BJ (cell line): Measurements from ENCODE around the gene STK11. TPM values are rescaled to one million over a fixed set of nuclear protein-coding genes. Genes with fewer than 3 reads are reported as not detected.
"Not testable (repeated sequence)": the region's sequence is repeated elsewhere in the genome, so short reads cannot be mapped to it uniquely, and the experiment has no call there.

Source experiments
- CTCF ChIA-PET: fragments of 350-600 bp; formaldehyde crosslinking; extraction: SDS; loops from one replicate; lab custom pipeline; 2021; ENCODE audit warnings: antibody characterized with exemption, inconsistent platforms; lab: Yijun Ruan, JAX
- POLR2A ChIA-PET: fragments of 300-600 bp; sonication (Branson Sonifier 250); formaldehyde crosslinking; extraction: SDS; loops from one replicate; lab custom pipeline; 2021; ENCODE audit warnings: antibody characterized with exemption; lab: Charles Lee
- DNase-seq: peaks from one replicate; pipeline ENCODE4 v3.0.0-alpha.2; 2011; ENCODE audit warnings: low read depth
- H3K27me3 ChIP-seq: 2 replicates; pipeline ENCODE4 v1.6.0; 2011; ENCODE audit warnings: low read length; ENCODE audit not compliant: control insufficient read depth, insufficient read depth
- H3K36me3 ChIP-seq: 2 replicates; pipeline ENCODE4 v1.5.1; 2011; ENCODE audit warnings: low read length; ENCODE audit not compliant: control insufficient read depth, insufficient read depth
- H3K4me3 ChIP-seq: 2 replicates; pipeline ENCODE4 v1.5.1; 2011; ENCODE audit warnings: low read depth, mild to moderate bottlenecking, control low read depth, low read length
- polyA plus RNA-seq: library from polyadenylated mRNA; depleted of rRNA; stranded (reverse); fragments of >200 nt; gene quantifications from 2 replicates; pipeline ENCODE4 v1.2.3, GENCODE V29; 2011
- TF ChIP-seq, protein P1 (sequence below): IDR thresholded peaks from 2 replicates; pipeline ENCODE4 v1.5.1; 2011; ENCODE audit warnings: low read depth, mild to moderate bottlenecking, control low read depth, inconsistent platforms, low read length, moderate library complexity; ENCODE audit not compliant: insufficient read depth

Gene STK11
- polyA plus RNA-seq, 1 experiment, result 33.6 TPM

GRCh38 chr19:1182727-1183126 is 22.9 kb upstream of the STK11 start:
- Histone ChIP-seq H3K4me3 (no peak overlapping the region), H3K27me3 (no peaks in the 10 kb centered on the region), H3K36me3 (no peaks in the 10 kb centered on the region)
- ChIA-PET POLR2A (no interaction called here), CTCF (interaction anchor here (1.0 kb wide), 1 partner anchor 11 kb away, joined by 5 read pairs; no protein-coding TSS in a partner anchor)
- no peak for DNase-seq
- TF ChIP-seq, protein P1, sequence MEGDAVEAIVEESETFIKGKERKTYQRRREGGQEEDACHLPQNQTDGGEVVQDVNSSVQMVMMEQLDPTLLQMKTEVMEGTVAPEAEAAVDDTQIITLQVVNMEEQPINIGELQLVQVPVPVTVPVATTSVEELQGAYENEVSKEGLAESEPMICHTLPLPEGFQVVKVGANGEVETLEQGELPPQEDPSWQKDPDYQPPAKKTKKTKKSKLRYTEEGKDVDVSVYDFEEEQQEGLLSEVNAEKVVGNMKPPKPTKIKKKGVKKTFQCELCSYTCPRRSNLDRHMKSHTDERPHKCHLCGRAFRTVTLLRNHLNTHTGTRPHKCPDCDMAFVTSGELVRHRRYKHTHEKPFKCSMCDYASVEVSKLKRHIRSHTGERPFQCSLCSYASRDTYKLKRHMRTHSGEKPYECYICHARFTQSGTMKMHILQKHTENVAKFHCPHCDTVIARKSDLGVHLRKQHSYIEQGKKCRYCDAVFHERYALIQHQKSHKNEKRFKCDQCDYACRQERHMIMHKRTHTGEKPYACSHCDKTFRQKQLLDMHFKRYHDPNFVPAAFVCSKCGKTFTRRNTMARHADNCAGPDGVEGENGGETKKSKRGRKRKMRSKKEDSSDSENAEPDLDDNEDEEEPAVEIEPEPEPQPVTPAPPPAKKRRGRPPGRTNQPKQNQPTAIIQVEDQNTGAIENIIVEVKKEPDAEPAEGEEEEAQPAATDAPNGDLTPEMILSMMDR, result no peak

GRCh38 chr19:1183543-1184172 is 21.9 kb upstream of the STK11 start:
- no peaks in the 10 kb centered on the region for H3K36me3 ChIP-seq
- TF ChIP-seq, protein P1, result no peak
- DNase-seq, result no peak
- H3K27me3 ChIP-seq, result no peaks in the 10 kb centered on the region
- ChIA-PET POLR2A (no interaction called here), CTCF (no interaction called here)
- no peak overlapping the region for H3K4me3 ChIP-seq

GRCh38 chr19:1189419-1189818 is 16.2 kb upstream of the STK11 start:
- Histone ChIP-seq H3K36me3 (no peaks in the 10 kb centered on the region), H3K4me3 (no peak overlapping the region), H3K27me3 (no peaks in the 10 kb centered on the region)
- DNase-seq, result no peak
- ChIA-PET POLR2A (no interaction called here), CTCF (no interaction called here)
- TF ChIP-seq, protein P1, result no peak

DNA sequence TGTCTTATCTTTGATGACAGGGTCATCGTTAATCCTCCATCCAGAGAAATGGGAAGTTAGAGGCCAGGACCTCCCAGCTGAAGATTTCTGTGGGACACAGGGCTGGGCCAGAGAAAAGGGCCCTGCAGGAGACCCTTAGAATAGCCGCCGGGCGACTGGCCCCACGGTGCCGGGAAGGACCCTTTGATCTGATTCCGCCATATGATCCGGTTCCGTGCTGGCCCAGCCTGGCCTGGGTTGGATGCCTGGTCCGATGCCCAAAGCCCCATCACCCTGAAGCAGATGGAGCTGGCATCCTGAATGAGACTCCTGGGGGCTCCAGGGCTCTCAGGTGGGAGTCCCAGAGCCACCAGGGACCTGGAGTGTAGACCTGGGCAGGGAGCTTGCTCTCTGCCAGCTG is 6.0 kb upstream of the STK11 start:
- H3K27me3 ChIP-seq, result no peaks in the 10 kb centered on the region
- ChIA-PET POLR2A (no interaction called here), CTCF (interaction anchor here (1.6 to 3.1 kb wide), 3 partner anchors 45 to 180 kb away, joined by 4 to 17 read pairs (median 4); no protein-coding TSS in a partner anchor)
- DNase-seq, result no peak
- TF ChIP-seq, protein P1, result no peak
- no peak overlapping the region for H3K4me3 ChIP-seq
- no peaks in the 10 kb centered on the region for H3K36me3 ChIP-seq

GRCh38 chr19:1200614-1201013 is 5.0 kb upstream of the STK11 start:
- POLR2A ChIA-PET, result not testable (repeated sequence)

More at GRCh38 chr19:1200614-1201013, 5.0 kb upstream of the STK11 start:
- CTCF ChIA-PET, result interaction anchor here (0.6 to 3.1 kb wide), 4 partner anchors 44 to 181 kb away, joined by 3 to 17 read pairs (median 4); no protein-coding TSS in a partner anchor
- H3K36me3 ChIP-seq, DNase-seq, H3K27me3 ChIP-seq, H3K4me3 ChIP-seq: not testable (repeated sequence)
